Amygdala (tissue), 56 donors: ENCODE results near the gene CAPN9.

Source experiments
- DNase-seq, 56 donors: peaks; one replicate each; lab custom pipeline; 2025; lab: John Stamatoyannopoulos, UW

Gene CAPN9

DNA sequence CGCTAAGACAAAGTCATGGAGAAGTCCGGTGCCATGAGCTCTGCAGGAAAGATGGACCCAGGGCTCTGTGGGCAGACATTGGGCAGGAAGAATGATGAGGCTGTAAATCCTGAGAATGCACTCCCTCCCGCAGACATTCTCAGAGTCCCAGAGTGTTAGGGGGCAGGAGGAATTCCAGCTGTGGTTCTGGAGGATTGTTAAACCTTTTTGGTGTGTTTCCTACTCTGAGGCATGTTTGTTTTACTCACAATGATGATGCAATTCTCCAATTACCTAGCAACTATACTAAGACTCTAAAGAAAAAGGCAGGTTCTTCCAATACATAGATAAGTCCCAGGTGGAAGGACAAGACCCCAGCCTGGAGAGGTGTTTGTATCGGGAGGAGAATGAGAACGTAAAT lies 2.8 kb upstream of the CAPN9 start:
- no peak for DNase-seq

DNA sequence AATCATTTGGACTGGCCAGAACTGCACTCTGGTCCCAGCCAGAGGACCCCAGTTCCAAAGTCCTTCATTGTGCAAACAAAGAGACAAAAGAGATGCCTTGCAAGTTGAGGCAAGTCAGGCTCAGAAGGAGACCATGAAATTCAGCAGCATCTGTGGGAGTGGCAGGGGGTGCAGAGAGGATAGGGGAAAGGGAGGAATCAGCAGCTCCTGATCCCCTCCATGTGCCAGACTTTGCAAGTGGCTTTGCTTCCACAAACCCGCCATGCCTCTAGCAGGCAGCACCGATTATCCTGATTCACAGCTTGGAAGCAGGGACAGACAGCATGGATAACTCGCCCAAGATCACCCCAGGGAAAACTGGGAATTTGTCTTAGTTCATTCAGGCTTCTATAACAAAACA lies 2.1 kb upstream of the CAPN9 start:
- DNase-seq = no peak

DNA sequence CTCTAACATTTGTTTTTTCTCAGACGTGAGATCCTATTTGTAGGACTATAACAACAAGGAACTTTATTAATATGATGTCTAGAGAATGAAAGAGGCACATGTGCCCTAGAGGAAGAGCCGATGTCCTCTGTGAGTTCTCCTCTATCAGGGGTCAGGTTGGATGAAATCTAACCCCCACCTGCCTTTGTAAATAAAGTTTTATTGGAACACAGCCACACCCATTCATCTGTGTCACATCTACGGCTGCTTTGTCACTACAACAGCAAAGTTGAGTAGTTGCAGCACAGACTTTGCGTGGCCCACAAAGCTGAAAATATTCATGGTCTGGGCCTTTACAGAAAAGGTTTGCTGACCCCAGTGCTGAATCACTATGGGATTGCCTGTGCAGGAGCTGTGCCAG lies 571 bp upstream of the CAPN9 start:
- no peak for DNase-seq

DNA sequence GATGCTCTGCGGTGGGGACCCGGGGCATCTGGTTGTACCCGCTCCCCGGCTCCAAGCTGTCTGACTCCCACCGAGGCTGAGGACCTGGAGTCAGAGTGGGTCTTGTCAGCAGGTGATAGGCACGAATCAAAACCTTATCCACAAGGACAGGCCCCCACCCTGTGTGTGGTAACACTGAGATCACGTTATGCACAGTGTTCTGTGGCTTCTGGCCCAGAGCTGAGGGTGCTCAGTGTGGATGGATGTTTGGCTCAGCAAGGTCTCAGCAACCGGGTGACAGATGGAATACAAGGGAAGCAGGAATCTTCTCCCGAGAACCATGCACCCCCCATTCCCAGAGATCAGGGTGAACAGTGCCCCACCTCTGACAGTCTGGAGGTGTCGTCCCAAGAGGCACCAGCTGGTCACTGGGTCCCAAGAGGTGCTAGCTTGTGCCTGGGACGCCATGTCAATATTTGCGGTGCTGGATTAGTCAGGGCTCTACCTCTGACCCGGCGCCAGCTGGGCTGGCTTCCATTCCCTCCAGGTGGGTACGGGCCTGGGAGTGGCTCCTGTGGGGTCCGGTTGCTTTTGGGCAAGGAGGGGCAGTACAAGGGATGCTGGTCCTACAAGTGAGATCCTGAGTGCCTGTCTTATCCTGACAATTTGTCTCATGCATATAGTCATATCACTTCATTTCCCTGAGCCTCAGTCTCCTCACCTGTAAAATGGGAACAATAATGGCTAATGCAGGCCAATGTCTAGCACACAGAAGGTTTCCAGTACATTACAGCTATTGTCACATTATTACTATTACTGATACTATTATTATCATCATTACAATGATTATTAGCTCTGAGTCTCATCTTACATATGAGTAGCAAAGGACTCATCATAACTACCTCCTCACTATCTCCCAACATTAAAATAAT lies 957 bp downstream of the CAPN9 start:
- no peak for DNase-seq

DNA sequence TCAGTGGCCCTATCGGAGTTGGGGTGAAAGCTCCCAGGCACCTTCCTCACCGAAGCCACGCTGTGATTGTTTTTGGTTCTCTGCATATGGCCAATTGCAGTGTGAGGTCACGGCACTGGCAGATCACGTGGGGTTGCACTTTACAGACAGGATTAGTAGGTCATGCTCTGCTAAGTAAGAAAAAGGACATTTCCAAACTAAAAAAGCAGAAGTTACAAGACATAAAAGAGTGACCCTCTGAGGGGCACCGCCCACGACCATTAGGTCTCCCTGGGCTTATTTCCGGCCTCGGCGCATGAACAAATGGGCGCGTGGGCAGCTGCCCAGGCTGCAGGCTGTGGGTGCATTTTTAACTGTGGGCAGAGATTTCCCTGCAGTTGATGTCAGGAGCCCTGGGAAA lies 2.0 kb downstream of the CAPN9 start:
- DNase-seq = peak in 2 of 56 donors; percentile 22 to 26

DNA sequence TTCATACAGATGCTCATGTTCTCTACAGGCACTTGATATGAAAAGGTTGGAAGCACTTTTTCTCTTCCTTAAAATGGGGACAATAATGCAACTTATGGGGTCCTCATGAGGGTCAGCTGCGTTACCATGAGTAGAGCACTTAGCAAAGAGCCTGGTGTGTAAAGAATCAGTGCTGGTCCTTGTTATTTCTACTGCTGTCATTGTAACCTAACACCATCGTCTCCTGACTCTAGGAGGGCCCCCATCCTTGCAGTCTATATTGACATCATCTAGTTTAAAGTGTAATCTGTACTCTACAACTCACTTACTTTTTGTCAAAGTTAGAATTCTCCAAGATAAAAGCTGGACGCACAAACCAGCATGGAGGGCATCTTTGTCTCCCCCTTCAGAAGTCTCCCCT lies 2.4 kb downstream of the CAPN9 start:
- no peak for DNase-seq

DNA sequence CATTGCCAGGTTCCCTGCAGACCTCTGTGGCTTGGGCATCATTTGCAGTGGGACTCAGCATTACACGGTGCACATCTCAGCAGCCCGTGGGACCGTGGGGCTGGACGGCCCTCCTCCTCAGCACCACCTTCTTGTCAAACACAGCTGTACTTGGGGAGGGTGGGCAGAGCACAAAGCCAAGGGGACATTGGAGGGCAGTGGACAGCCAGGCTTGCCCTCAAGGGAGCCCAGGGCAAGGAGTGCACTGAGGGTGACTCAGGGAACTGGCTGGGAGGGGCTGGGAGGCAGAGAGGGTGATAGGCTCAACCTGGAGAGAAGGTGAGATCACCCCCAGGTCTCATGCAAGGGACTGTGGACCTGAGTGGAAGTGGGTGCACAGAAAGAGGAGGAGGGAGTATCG lies 3.4 kb downstream of the CAPN9 start:
- DNase-seq = no peak

DNA sequence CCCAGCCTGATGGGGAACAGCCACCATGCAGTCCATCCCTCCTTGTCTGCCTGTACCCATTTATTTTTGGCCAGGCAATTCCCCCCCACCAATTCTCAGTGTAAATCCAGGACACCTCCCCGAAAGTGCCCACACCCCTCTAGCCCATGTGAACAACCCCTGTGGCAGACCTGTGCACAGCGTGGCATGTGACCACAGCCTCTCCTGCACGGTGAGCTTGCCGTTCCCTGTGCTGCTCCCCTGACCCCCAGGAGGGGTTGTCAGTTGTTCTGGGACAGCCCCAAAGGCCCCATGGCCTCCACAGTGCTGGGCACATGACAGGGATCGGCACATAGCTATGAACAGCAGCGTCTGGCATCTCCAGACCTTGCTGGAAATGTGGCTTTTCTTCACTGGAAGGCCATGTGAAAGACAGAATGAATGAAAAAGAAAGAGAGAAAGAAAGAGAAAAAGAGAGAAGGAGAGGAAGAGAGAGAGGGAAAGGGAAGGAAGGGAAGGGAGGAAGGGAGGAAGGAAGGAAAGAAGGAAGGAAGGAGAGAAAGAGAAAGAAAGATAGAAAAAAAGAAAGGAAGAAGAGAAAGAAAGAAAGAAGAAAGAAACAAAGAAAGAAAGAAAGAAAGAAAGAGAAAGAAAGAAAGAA lies 3.9 kb downstream of the CAPN9 start:
- no peak for DNase-seq

DNA sequence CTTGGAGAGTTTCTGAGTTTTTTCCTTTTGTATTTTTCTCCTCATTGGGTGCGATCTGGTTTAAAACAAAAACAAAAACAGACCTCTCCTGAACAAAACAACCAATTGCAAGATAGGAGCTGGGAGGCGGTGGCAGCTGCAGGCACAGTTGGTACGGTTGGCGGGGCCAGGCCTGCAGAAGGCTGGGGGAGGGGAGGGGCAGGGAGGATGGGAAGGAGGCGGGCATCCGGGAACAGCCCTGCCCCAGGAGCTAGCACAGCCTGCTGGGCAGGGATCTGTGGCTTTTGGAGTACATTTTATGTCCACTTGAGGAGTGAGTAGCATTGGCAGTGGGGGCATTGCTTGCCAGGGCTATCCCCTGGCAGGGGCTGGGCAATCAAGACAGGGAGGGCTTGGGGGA lies 5.2 kb downstream of the CAPN9 start:
- peak; percentile 32 to 91 (median 78) for DNase-seq

DNA sequence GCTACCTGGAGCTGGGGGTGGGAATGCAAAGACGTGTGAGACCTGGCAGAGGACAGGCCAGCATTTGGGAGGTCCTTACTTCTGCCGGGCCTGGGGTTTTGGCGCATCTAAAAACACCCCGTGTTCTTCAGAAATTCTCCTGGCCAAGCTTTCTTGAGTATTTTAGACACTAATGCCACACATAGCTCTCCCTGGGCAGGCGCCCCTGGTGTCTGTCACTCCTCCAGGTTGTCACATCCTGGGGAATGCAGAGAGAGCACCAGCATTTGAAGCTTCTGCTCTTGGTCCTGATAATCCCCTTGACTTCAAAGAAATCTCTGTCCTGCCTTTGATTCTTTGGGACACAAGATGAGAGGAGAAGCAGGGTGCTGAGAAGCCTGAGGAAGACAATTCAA lies 6.0 kb downstream of the CAPN9 start:
- peak in 1 of 56 donors; percentile 37 for DNase-seq

DNA sequence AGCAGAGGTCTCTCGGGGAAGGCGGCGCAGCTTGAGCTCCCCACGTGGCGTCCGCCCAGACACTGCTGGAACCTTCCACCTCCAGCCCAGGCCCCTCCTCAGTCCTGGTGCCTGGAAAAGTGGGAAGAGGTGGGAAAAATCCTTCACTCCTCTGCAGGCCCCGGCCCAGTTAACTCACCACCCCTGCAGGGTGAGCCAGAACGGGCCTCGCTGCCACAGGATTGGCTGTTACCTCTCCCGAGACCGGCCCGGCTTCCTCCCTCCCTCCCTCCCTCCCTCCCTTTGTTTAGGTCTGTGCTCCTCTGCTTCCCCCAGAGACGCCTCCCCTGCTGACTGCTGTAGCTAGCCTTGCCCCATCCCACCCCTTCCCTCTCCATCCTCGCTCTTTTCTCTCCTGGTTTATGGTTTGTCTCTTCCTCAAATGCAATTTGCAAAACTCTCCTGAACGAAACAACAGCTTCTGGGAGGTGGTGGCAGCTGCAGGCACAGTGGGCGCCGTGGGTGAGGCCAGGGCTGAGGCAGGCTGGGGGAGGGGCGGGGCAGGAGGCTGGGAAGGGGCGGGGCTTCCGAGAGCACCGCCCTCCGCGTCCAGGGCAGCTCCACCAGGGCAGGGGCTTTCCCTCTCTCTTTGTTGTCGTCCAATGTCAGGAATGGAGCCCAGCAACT lies 6.5 kb downstream of the CAPN9 start:
- DNase-seq = peak in 29 of 56 donors; percentile 24 to 74 (median 44)

DNA sequence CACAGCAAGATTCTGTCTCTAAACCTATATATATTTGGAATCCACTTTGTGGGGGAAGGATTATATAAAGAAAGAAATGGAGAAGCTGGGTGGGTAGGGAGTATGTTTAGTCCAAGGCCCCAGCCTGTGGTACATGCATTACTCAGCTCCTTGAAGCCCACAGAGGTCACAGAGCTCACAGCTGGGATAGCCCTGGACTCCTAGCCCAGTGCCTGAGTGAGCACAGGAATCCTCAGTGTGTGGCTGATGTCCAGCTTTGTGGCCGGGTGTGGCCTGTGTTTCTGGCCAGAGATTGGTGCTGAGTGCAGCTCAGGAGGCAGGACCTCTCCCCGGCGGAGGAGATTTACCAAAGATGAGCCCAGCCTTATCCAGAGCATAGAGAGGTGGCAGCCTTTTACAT lies 7.6 kb downstream of the CAPN9 start:
- no peak for DNase-seq

DNA sequence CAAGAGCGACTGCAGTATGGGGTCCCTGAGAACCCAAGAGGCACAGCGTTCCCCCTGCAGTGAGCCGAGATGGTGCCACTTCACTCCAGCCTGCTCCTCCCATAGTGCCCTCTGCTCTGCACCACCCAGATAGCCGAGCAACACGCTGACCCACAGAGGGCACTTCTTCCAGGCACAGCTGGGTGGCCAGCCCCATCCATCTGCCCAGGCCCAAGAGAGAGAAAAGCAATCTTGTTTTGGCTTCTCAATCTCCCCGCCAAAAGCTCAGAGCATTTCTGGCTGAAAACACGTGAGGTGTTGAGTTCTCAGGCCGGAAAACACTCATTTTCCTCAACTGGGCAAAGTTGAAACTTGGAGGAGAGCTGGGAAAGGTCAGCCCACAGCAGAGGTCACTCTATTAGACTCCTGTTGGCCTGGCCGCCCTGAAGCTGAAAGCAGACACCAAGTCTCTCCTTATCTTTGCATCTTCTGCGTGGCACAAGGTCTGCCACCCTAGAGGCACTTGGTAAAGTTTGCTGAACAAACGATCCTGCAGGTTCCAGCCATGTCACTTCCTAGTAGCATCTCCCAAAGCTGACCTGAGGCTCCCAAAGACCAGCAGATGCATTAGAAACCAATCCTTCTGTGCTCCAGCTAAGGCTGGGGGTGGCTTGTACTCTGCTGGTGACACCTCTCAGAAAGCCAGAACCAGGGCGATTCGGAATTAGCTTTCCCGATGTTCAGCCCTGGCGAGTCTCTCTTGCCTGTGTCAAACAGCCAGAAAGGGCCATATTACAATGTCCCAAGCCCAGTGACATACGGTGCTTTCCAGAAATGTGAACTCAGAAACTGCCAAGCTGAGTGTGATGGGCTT lies 10.9 kb downstream of the CAPN9 start:
- no peak for DNase-seq

DNA sequence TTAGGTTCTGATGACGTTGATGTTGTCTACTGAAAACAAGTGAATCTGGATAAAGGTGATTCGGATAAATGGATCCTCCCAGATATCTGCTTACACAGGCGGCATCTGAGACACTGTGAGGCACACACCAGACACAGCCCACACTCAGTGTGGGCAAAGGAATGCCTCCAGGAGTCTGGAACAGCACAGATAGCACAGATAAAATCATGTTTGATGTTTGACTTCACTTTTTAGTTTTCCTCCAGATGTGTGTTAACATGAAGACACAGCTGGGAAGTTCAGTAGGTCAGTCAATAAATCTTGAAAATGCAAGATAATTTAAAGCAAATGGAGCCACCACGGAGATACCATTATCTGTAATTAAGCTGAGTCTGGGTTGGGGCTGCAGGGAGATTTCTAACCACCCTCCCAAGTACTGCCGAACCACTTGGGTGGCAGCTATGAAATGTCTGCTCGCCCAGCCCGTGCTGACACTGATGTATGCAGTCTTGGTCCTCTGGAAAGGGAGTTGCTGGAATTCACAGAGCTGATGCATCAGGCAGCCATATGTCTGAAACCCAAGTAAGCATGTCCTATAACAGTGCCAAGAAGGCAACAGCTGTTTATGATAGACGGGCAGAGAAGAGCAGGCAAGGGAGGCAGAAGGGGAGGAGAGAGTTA lies 11.7 kb downstream of the CAPN9 start:
- DNase-seq = no peak

DNA sequence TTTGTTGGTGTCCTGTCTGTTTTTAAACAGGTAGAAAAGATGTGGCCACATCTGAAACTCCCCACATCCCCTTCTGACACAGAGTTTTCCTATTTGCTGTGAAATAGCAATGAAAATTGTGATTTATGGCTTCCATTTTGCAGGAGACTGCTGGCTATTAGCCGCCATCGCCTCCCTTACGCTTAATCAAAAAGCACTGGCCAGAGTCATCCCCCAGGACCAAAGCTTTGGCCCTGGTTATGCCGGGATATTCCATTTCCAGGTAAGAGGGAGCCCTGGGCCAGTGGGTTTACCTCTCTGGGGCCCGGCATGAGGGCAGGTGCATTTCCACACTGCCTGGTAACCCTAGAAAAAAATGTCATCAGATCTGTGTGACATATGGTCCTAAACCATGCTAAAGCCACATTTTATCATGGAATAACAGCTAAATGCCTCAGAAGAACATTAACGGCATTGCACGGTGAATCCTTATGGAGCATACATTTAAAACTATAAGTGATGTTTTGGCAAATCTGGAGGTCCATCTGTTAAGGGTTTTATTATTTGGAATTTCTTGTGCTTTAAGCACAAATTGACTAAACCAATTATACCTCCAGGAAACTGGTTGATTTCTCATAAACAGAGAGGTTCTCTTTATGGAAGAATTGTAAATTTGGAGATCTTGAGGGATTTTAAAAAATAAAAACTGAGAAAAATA lies 12.3 kb downstream of the CAPN9 start:
- no peak for DNase-seq

DNA sequence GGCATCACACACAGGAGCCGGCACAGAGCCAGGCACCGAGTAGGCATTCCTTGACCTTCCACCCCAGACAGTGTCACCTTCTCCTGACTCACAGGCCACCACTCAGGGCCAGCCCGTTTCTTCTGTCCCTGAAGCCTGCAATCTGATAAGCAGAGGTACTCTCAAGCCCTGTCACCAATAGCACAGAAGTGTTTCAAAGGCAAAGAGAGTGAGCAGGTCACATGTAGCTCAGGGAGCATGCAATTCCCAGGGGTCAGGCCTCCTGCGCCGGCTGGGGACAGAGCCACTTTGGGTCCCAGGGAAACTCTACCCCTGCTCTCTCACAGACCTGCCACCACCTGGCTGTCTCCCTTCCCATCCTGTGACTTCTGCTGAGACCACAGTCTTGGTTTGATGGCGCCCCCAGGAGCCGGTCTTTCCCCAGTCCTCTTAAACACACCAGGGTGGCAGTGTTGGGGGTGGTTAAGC lies 13.2 kb downstream of the CAPN9 start:
- no peak for DNase-seq

DNA sequence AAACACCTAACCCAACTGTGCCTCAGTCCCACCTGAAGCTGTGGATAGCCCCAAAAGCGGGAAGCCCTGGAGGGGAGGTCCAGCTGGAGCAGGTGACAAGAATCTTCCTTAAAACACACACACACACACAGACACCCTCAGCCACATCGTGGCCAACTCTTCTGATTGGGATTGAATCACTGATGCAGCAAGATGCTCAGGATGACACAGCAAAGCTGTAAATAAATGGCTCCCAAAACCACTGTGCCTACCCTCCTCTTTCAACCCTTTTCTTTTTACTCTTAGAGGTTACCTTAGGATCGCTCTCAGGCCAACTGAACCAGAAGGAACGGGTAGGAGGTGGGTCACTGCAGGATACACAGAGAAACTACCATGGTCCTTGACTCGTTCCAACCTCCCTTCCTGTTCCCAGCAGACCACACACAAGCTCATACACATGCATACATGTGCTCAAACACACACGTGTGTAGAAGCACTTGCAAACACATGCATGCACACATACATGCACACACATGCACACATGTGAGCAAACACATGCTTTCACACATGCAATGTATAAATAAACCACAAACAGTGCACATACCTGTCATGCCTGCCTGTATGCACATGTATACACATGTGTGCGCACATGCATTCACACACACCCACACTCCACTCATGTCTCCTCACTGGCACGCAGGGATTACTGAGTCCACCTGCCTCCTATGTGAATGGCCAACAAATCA lies 14.4 kb downstream of the CAPN9 start:
- DNase-seq = no peak

DNA sequence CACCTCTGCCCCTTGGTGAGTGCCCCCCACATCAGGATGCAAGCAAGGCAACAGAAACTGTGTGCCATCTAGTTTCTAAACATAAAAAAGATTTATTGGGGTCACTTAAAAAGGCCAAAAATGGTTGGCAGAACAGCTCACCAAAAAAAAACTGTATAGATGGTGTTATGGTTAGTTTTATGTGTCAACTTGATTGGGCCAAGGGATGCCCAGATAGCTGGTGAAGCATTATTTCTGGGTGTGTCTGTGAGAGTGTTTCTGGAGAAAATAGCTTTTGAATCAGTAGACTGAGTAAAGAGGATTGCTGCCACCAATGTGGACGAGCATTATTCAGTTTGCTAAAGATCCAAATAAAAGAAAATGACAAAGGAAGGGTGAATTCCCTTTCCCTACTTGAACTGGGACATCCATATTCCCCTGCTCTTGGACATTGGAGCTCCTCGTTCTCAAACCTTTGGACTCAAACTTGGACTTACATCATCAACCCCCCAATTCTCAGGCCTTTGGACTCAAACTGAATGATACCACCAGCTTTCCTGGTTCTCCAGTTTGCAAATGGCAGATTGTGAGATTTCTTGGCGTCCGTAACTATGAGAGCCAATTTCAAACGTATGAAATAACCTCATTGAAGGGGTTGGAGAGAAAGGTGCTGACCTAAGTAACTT lies 16.9 kb downstream of the CAPN9 start:
- DNase-seq = no peak
